ENCODE measurements around the gene PTOV1. TPM values are rescaled to one million over a fixed set of nuclear protein-coding genes. Genes with fewer than 3 reads are reported as not detected.

PTOV1 gene
- total RNA-seq, 4 donors from 2014 or later, result 77.6 to 88.2 (median 87.0) TPM

- ATAC-seq (no peak), DNase-seq (no peak)
- Histone ChIP-seq H3K36me3 (peaks cover 0 to 41% of the 10 kb centered on the region in 2 donors), H3K27me3 (no peaks in the 10 kb centered on the region), H3K4me3 (no peak overlapping the region), H3K9me3 (no peaks in the 10 kb centered on the region), H3K4me1 (peaks cover 0 to 12% of the 10 kb centered on the region in 2 donors), H3K27ac (no peak overlapping the region)
- TF ChIP-seq CTCF (IDR thresholded peaks at IDR 0.05 in 4 of 5, conservative IDR thresholded peaks at IDR 0.05 in 1 of 5) (no peak), POLR2A (IDR thresholded peaks at IDR 0.05) (no peak)
- intact Hi-C loops (cut with DNase I; ENCODE audit: low total_unique reads) (no loop called here), in situ Hi-C loops (cut with MboI; ENCODE audit: low sequenced_read_pairs in 4 of 4) (no loop called here)
These were observed 47.5 kb upstream of the PTOV1 start for GRCh38 chr19:49803529-49803856.

- Histone ChIP-seq H3K9me3 (no peaks in the 10 kb centered on the region), H3K27ac (no peak overlapping the region), H3K4me1 (peaks cover 10 to 29% of the 10 kb centered on the region in 2 donors), H3K36me3 (peaks cover 0 to 17% of the 10 kb centered on the region in 2 donors), H3K4me3 (no peak overlapping the region), H3K27me3 (no peaks in the 10 kb centered on the region)
- in situ Hi-C loops (cut with MboI; ENCODE audit: low sequenced_read_pairs in 4 of 4) (no loop called here), intact Hi-C loops (cut with DNase I; ENCODE audit: low total_unique reads) (loop anchor here (5.0 kb wide), 1 partner anchor 164 kb away; the partner anchor contains the start of genes RRAS and SCAF1)
- no peak for DNase-seq
- TF ChIP-seq POLR2A (IDR thresholded peaks at IDR 0.05), result no peak
- no peak for TF ChIP-seq CTCF (IDR thresholded peaks at IDR 0.05 in 4 of 5, conservative IDR thresholded peaks at IDR 0.05 in 1 of 5)
- ATAC-seq, result no peak
These were observed 44.9 kb upstream of the PTOV1 start for GRCh38 chr19:49805822-49806619.

GRCh38 chr19:49806620-49806959 lies 44.4 kb upstream of the PTOV1 start:
- no peak overlapping the region for H3K4me3 ChIP-seq
- intact Hi-C loops (cut with DNase I; ENCODE audit: low total_unique reads) (loop anchor here (5.0 kb wide), 1 partner anchor 164 kb away; the partner anchor contains the start of genes RRAS and SCAF1), in situ Hi-C loops (cut with MboI; ENCODE audit: low sequenced_read_pairs in 4 of 4) (no loop called here)
- H3K9me3 ChIP-seq, result no peaks in the 10 kb centered on the region
- peaks cover 0 to 12% of the 10 kb centered on the region in 2 donors for H3K36me3 ChIP-seq
- no peaks in the 10 kb centered on the region for H3K27me3 ChIP-seq
- ATAC-seq (no peak), DNase-seq (no peak)
- peaks cover 10 to 28% of the 10 kb centered on the region in 2 donors for H3K4me1 ChIP-seq
- H3K27ac ChIP-seq, result no peak overlapping the region
- TF ChIP-seq POLR2A (IDR thresholded peaks at IDR 0.05), result no peak

- no peak overlapping the region for H3K27ac ChIP-seq
- DNase-seq (no peak), ATAC-seq (no peak)
- H3K27me3 ChIP-seq, result no peaks in the 10 kb centered on the region
- no peaks in the 10 kb centered on the region for H3K9me3 ChIP-seq
- TF ChIP-seq POLR2A (IDR thresholded peaks at IDR 0.05), result no peak
- TF ChIP-seq CTCF (IDR thresholded peaks at IDR 0.05 in 4 of 5, conservative IDR thresholded peaks at IDR 0.05 in 1 of 5), result no peak
- no peak overlapping the region for H3K4me3 ChIP-seq
- peaks cover 0 to 12% of the 10 kb centered on the region in 2 donors for H3K36me3 ChIP-seq
- peaks cover 12 to 23% of the 10 kb centered on the region in 2 donors for H3K4me1 ChIP-seq
- intact Hi-C loops (cut with DNase I; ENCODE audit: low total_unique reads) (loop anchor here (5.0 kb wide), 1 partner anchor 165 kb away; the partner anchor contains the start of genes RRAS and SCAF1), in situ Hi-C loops (cut with MboI; ENCODE audit: low sequenced_read_pairs in 4 of 4) (no loop called here)
These were observed 43.7 kb upstream of the PTOV1 start for GRCh38 chr19:49807058-49807903.
